ENCODE data around the gene RALGAPA2.

DNA sequence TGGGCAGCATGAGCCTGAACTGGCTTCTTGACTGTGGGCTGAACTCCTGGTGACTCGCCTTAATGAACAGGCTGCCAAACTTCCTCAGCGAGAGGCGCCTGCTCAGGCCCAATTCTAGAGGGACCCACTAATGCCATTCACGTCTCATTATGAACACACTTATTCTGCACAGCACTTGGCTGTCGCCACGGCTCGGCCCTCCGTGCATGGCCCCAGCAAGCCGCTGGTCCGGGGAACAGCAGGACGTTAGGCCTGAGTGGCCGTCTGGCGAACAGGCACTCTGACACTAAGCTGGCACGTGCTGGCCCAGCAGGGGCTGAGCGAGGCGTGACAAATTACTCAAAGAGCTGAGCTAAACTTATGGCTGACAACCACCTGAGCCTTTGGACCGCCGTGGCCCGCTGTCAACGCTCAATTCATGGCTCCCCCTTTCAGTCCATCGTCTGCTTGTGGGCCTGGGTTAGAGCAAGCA lies 298.6 kb downstream of the RALGAPA2 start:
- TF ChIP-seq, protein P1, sequence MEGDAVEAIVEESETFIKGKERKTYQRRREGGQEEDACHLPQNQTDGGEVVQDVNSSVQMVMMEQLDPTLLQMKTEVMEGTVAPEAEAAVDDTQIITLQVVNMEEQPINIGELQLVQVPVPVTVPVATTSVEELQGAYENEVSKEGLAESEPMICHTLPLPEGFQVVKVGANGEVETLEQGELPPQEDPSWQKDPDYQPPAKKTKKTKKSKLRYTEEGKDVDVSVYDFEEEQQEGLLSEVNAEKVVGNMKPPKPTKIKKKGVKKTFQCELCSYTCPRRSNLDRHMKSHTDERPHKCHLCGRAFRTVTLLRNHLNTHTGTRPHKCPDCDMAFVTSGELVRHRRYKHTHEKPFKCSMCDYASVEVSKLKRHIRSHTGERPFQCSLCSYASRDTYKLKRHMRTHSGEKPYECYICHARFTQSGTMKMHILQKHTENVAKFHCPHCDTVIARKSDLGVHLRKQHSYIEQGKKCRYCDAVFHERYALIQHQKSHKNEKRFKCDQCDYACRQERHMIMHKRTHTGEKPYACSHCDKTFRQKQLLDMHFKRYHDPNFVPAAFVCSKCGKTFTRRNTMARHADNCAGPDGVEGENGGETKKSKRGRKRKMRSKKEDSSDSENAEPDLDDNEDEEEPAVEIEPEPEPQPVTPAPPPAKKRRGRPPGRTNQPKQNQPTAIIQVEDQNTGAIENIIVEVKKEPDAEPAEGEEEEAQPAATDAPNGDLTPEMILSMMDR (IDR thresholded peaks at IDR 0.05): no peak
- no peak for TF ChIP-seq POLR2A (IDR thresholded peaks at IDR 0.05)
